GM23248 (cell line): ENCODE results near the gene ANKS6.

Source experiments
- EZH2 ChIP-seq: fragments of 200-600 bp; sonication (generic); IDR thresholded peaks from 2 replicates; pipeline ENCODE4 v1.6.1; 2018; ENCODE audit warnings: antibody characterized with exemption, mild to moderate bottlenecking; ENCODE audit not compliant: insufficient read depth, poor library complexity, severe bottlenecking
- EZH2phosphoT487 ChIP-seq: fragments of 200-600 bp; sonication (generic); IDR thresholded peaks from 2 replicates; pipeline ENCODE4 v1.6.1; 2018; ENCODE audit warnings: antibody characterized with exemption, moderate library complexity, mild to moderate bottlenecking, low read depth; ENCODE audit not compliant: insufficient read depth

DNA sequence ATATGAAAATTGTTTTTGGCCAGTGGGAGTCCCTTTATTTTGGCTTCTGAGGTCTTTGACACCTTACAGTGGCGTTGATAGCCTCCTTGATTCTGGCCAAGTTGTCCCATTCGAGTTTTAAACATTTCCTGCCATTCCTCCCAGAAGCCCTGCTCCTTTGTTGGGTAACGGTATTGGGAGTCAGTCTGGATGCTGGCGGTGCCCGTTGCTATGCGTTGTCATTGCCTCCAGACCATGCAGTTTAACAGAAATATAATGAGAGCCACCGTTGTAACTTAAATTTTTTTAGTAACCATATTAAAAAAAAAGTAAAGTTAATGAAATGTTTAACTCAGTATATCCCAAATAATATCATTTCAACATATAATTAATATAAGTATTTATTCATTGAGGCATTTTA is 46.2 kb upstream of the ANKS6 start:
- no peak for TF ChIP-seq EZH2phosphoT487
- TF ChIP-seq EZH2 = no peak
